IMR-90 (cell line): Measurements from ENCODE around the gene UBE2G1. TPM values are rescaled to one million over a fixed set of nuclear protein-coding genes. Genes with fewer than 3 reads are reported as not detected.

Experiments used
- ATAC-seq: fragments of 200-7000 bp; cut with Tn5 transposase; 2 replicates; pipeline ENCODE4 v1.9.1; 2020; ENCODE audit warnings: low read depth, mild to moderate bottlenecking, moderate library complexity
- BruUV-seq: library from RNA; stranded (reverse); fragments of 400-500 nt; replicated peaks from 2 replicates; lab custom pipeline; 2021; lab: Mats Ljungman, UMichigan
- CTCF ChIA-PET: fragments of 300-600 bp; formaldehyde crosslinking; extraction: SDS; loops from one replicate; lab custom pipeline; 2021; ENCODE audit warnings: antibody characterized with exemption; lab: Yijun Ruan, JAX
- POLR2A ChIA-PET: fragments of 300-600 bp; sonication (Branson Sonifier 250); formaldehyde crosslinking; loops from one replicate; lab custom pipeline; 2022; ENCODE audit warnings: antibody characterized with exemption; ENCODE audit not compliant: unreplicated experiment; lab: Charles Lee
- DNase-seq: peaks from one replicate; pipeline ENCODE4 v3.0.0; 2013
- H2AFZ ChIP-seq: replicated peaks from 2 replicates; pipeline ENCODE3; 2013; ENCODE audit warnings: low read length, mild to moderate bottlenecking; ENCODE audit not compliant: poor library complexity
- H2AK5ac ChIP-seq: 2 replicates; pipeline ENCODE4 v1.6.1; 2013; ENCODE audit warnings: low read depth, low read length, inconsistent platforms
- H2AK9ac ChIP-seq: replicated peaks from 2 replicates; pipeline ENCODE3; 2013; ENCODE audit warnings: mild to moderate bottlenecking, low read depth, low read length, moderate library complexity; ENCODE audit not compliant: poor library complexity
- H2BK120ac ChIP-seq: 2 replicates; pipeline ENCODE4 v1.6.1; 2013; ENCODE audit warnings: low read depth, low read length, inconsistent platforms
- H2BK15ac ChIP-seq: 3 replicates; pipeline ENCODE4 v1.6.1; 2013; ENCODE audit warnings: low read depth, low read length, inconsistent platforms
- H2BK20ac ChIP-seq: 2 replicates; pipeline ENCODE4 v1.6.1; 2013; ENCODE audit warnings: low read depth, mild to moderate bottlenecking, inconsistent platforms, low read length, moderate library complexity
- H2BK5ac ChIP-seq: 2 replicates; pipeline ENCODE4 v1.6.1; 2013; ENCODE audit warnings: mild to moderate bottlenecking, low read depth, low read length, inconsistent platforms; ENCODE audit not compliant: poor library complexity, severe bottlenecking
- H3K14ac ChIP-seq: replicated peaks from 2 replicates; pipeline ENCODE4 v1.6.1; 2013; ENCODE audit warnings: low read depth, low read length, inconsistent platforms
- H3K18ac ChIP-seq: 2 replicates; pipeline ENCODE4 v1.6.1; 2013; ENCODE audit warnings: low read depth, low read length, control low read depth
- H3K23ac ChIP-seq: 2 replicates; pipeline ENCODE4 v1.6.1; 2013; ENCODE audit warnings: low read depth, low read length, inconsistent platforms
- H3K27ac ChIP-seq: 2 replicates; pipeline ENCODE4 v1.5.1; 2013; ENCODE audit warnings: mild to moderate bottlenecking, control low read depth, low read length; ENCODE audit not compliant: insufficient read depth
- H3K27me3 ChIP-seq: 2 replicates; pipeline ENCODE4 v1.6.1; 2013; ENCODE audit warnings: low read length; ENCODE audit not compliant: control insufficient read depth, insufficient read depth
- H3K36me3 ChIP-seq: 2 replicates; pipeline ENCODE4 v1.6.1; 2013; ENCODE audit warnings: low read length, mixed read lengths; ENCODE audit not compliant: control insufficient read depth, insufficient read depth
- H3K4ac ChIP-seq: 2 replicates; pipeline ENCODE4 v1.6.1; 2013; ENCODE audit warnings: low read depth, low read length, inconsistent platforms
- H3K4me1 ChIP-seq: 2 replicates; pipeline ENCODE4 v1.6.1; 2013; ENCODE audit warnings: low read length, mixed read lengths; ENCODE audit not compliant: control insufficient read depth, insufficient read depth
- H3K4me2 ChIP-seq: 2 replicates; pipeline ENCODE4 v1.6.1; 2013; ENCODE audit warnings: low read depth, mild to moderate bottlenecking, control low read depth, low read length, moderate library complexity
- H3K4me3 ChIP-seq: 2 replicates; pipeline ENCODE4 v1.5.1; 2013; ENCODE audit warnings: low read depth, mild to moderate bottlenecking, control low read depth, low read length, moderate library complexity; ENCODE audit not compliant: insufficient read depth
- H3K56ac ChIP-seq: 2 replicates; pipeline ENCODE4 v1.6.1; 2013; ENCODE audit warnings: low read length, inconsistent platforms; ENCODE audit not compliant: insufficient read depth; ENCODE audit errors: extremely low read depth
- H3K79me1 ChIP-seq, 2 experiments: 2 replicates each; pipeline ENCODE4 v1.6.1; 2013; ENCODE audit warnings: low read length in 2 of 2, inconsistent platforms in 1 of 2, low read depth in 1 of 2
- H3K9ac ChIP-seq: 2 replicates; pipeline ENCODE4 v1.6.1; 2013; ENCODE audit warnings: low read depth, low read length, control low read depth
- H3K9me1 ChIP-seq: 2 replicates; pipeline ENCODE4 v1.6.1; 2013; ENCODE audit warnings: low read length, inconsistent platforms; ENCODE audit not compliant: insufficient read depth
- H3K9me3 ChIP-seq: 2 replicates; pipeline ENCODE4 v1.6.1; 2013; ENCODE audit warnings: low read length; ENCODE audit not compliant: control insufficient read depth, insufficient read depth
- H4K20me1 ChIP-seq: 2 replicates; pipeline ENCODE4 v1.6.1; 2013; ENCODE audit warnings: low read length, inconsistent platforms; ENCODE audit not compliant: insufficient read depth
- H4K5ac ChIP-seq: 2 replicates; pipeline ENCODE4 v1.6.1; 2013; ENCODE audit warnings: mild to moderate bottlenecking, low read depth, low read length, control low read depth
- H4K8ac ChIP-seq, 2 experiments: 2 replicates each; pipeline ENCODE4 v1.6.1; 2013; ENCODE audit warnings: low read depth in 2 of 2, low read length in 2 of 2, control low read depth in 1 of 2, inconsistent platforms in 1 of 2
- H4K91ac ChIP-seq: 2 replicates; pipeline ENCODE4 v1.6.1; 2013; ENCODE audit warnings: low read depth, low read length, inconsistent platforms; ENCODE audit not compliant: insufficient read depth
- BHLHE40 ChIP-seq: fragments of 150-350 bp; IDR thresholded peaks from 2 replicates; pipeline ENCODE4 v1.6.1; 2016; ENCODE audit warnings: mild to moderate bottlenecking, low read depth, low read length
- CEBPB ChIP-seq: IDR thresholded peaks from 2 replicates; pipeline ENCODE4 v1.6.1; 2012; ENCODE audit warnings: low read depth, low read length, improper control_type of control experiment
- CHD1 ChIP-seq: IDR thresholded peaks from 2 replicates; pipeline ENCODE4 v1.6.1; 2012; ENCODE audit warnings: low read depth, low read length, improper control_type of control experiment
- FOS ChIP-seq: fragments of 150-350 bp; IDR thresholded peaks from 2 replicates; pipeline ENCODE4 v1.6.1; 2016; ENCODE audit warnings: low read depth, low read length
- MAFK ChIP-seq: IDR thresholded peaks from 2 replicates; pipeline ENCODE4 v1.6.1; 2012; ENCODE audit warnings: low read depth, low read length, improper control_type of control experiment
- MAZ ChIP-seq: IDR thresholded peaks from 2 replicates; pipeline ENCODE4 v1.6.1; 2012; ENCODE audit warnings: low read depth, mild to moderate bottlenecking, low read length, improper control_type of control experiment, moderate library complexity, borderline replicate concordance
- MXI1 ChIP-seq: IDR thresholded peaks from 2 replicates; pipeline ENCODE4 v1.6.1; 2012; ENCODE audit warnings: low read depth, mild to moderate bottlenecking, low read length, moderate library complexity, borderline replicate concordance
- NFE2L2 ChIP-seq: fragments of 150-350 bp; IDR thresholded peaks from 2 replicates; pipeline ENCODE4 v1.6.1; 2016; ENCODE audit warnings: low read depth, mild to moderate bottlenecking, low read length
- POLR2A ChIP-seq: IDR thresholded peaks from 2 replicates; pipeline ENCODE4 v1.6.1; 2012; ENCODE audit warnings: mild to moderate bottlenecking, low read depth, low read length
- RAD21 ChIP-seq: IDR thresholded peaks from 2 replicates; pipeline ENCODE4 v1.6.1; 2012; ENCODE audit warnings: low read length, improper control_type of control experiment
- RCOR1 ChIP-seq: IDR thresholded peaks from 2 replicates; pipeline ENCODE4 v1.6.1; 2012; ENCODE audit warnings: mild to moderate bottlenecking, low read length, improper control_type of control experiment; ENCODE audit not compliant: insufficient replicate concordance
- SMC3 ChIP-seq: fragments of 150-350 bp; IDR thresholded peaks from 2 replicates; pipeline ENCODE4 v1.6.1; 2016; ENCODE audit warnings: low read depth, mild to moderate bottlenecking, antibody characterized with exemption, low read length, moderate library complexity
- USF2 ChIP-seq: fragments of 150-350 bp; IDR thresholded peaks from 2 replicates; pipeline ENCODE4 v1.6.1; 2017; ENCODE audit warnings: mild to moderate bottlenecking, antibody characterized with exemption, low read length, low read depth
- WGBS, 2 experiments: methylation state at CpG; one replicate each; pipeline versions ENCODE4 v1.1.5 to v1.1.7; 2013; ENCODE audit warnings: missing lambda C conversion rate in 2 of 2; ENCODE audit not compliant: insufficient read length in 1 of 2; ENCODE audit errors: extremely low coverage in 2 of 2; 5-methylcytosine and 5-hydroxymethylcytosine counted together
- dilution Hi-C: fragments of 300-500 bp; cut with HindIII; formaldehyde crosslinking; loops from one replicate; pipeline ENCODE4 v1.14.3; 2018; ENCODE audit warnings: low sequenced_read_pairs; ENCODE audit not compliant: unreplicated experiment
- in situ Hi-C: fragments of 300-500 bp; cut with MboI; formaldehyde crosslinking; loops from 3 replicates; pipeline ENCODE4 v1.14.3; 2019; ENCODE audit warnings: low sequenced_read_pairs, inconsistent platforms, mixed read lengths
- intact Hi-C: fragments of 100-400 bp; cut with micrococcal nuclease; formaldehyde crosslinking; loops from 2 replicates; pipeline ENCODE4 v1.10.0; 2022
- polyA plus RNA-seq, 3 experiments: library from polyadenylated mRNA; depleted of rRNA; stranded (reverse); fragments of >200 nt; gene quantifications; 2 replicates each; pipeline ENCODE4 v1.2.3, GENCODE V29; 2012; ENCODE audit warnings: low replicate concordance in 1 of 3
- total RNA-seq: library from RNA; depleted of rRNA; stranded (reverse); fragments of >200 nt; gene quantifications from 2 replicates; pipeline ENCODE4 v1.2.3, GENCODE V29; 2012
- TF ChIP-seq, protein P1 (sequence below): fragments of 150-350 bp; IDR thresholded peaks from 2 replicates; pipeline ENCODE4 v1.6.1; 2016; ENCODE audit warnings: low read depth, mild to moderate bottlenecking, low read length, moderate library complexity, borderline replicate concordance

The UBE2G1 gene
- total and polyA plus RNA-seq, 2 of the 4 experiments (the other 2 are of a cell fraction), result 26.3 to 26.6 TPM

DNA sequence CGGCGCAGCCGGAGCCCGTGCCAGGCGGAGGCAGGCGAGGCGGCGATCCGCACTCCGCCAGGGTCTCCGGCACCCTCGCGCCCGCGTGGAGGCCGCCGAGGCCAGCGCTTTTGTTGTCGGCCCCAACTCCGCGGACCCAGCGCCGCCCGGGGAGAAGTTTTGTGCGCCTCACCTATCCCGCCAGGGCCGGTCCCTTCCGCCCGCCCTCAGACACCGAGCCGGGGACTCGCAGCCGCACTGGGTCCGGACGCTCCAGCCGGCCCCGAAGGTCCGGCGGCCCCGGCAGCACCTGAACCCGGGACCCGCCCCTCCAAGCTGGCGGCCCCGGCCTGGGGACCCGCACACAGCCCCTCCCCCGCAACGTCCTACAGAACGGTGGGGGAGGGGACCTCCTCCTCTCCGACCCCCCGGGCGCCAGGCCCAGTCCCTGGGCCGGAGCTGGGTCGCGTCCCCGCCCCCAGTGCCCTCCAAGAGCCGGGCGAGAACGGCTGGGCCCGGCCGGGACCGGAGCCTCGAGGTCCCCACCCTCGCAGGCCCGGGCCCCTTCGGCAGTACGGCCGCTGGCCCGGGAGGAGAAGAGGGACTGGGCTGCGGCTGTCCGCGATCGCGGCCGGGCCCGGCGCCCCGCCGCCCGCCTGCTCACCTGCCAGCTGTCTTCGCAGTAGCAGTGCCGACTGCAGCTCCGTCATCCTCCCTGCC lies 698 bp downstream of the UBE2G1 start:
- dilution Hi-C loops, result no loop called here
- no TSS peak for BruUV-seq
- TF ChIP-seq SMC3, result no peak
- TF ChIP-seq BHLHE40, result no peak; the same call in 1 of the 2 replicates
- no peak for TF ChIP-seq MAFK
- TF ChIP-seq MXI1, result no peak
- TF ChIP-seq, protein P1, sequence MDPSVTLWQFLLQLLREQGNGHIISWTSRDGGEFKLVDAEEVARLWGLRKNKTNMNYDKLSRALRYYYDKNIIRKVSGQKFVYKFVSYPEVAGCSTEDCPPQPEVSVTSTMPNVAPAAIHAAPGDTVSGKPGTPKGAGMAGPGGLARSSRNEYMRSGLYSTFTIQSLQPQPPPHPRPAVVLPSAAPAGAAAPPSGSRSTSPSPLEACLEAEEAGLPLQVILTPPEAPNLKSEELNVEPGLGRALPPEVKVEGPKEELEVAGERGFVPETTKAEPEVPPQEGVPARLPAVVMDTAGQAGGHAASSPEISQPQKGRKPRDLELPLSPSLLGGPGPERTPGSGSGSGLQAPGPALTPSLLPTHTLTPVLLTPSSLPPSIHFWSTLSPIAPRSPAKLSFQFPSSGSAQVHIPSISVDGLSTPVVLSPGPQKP, result no peak
- TF ChIP-seq RCOR1, result no peak
- TF ChIP-seq CHD1, result no peak
- TF ChIP-seq USF2, result no peak
- TF ChIP-seq CEBPB, result no peak
- no peak for TF ChIP-seq POLR2A
- TF ChIP-seq RAD21, result no peak
- TF ChIP-seq NFE2L2, result no peak
- TF ChIP-seq FOS, result no peak
- no peak; the same call in 1 of the 2 replicates for TF ChIP-seq MAZ

More for the DNA sequence above, 698 bp downstream of the UBE2G1 start:
- peak overlapping the region; percentile 56; the same call in 1 of the 2 replicates for H3K23ac ChIP-seq
- peak; percentile 16 for ATAC-seq
- H2BK5ac ChIP-seq, result peak overlapping the region; percentile 44
- peak overlapping the region; percentile 71 for H3K4me3 ChIP-seq
- peak overlapping the region; percentile 33 for H4K91ac ChIP-seq
- no peak overlapping the region for H2BK120ac ChIP-seq
- peaks cover 4% of the 10 kb centered on the region; the same call in 1 of the 2 replicates for H3K4me1 ChIP-seq
- H4K5ac ChIP-seq, result no peak overlapping the region
- no peaks in the 10 kb centered on the region for H3K27me3 ChIP-seq
- H2AFZ ChIP-seq, result peak overlapping the region; percentile 88
- H3K9me1 ChIP-seq, result peaks cover 3% of the 10 kb centered on the region; the same call in 1 of the 2 replicates
- no peak overlapping the region; the same call in 1 of the 2 replicates for H3K18ac ChIP-seq
- no peak overlapping the region for H2BK15ac ChIP-seq
- H4K8ac ChIP-seq, result peak overlapping the region in 1 of 2 experiments; percentile 53; a peak in 1 of 4 replicates
- peak overlapping the region; percentile 99 for H2AK9ac ChIP-seq
- DNase-seq, result no peak
- intact Hi-C loops, result loop anchor here (1.0 to 5.0 kb wide), 2 partner anchors 133 to 150 kb away; no protein-coding TSS in a partner anchor
- H3K27ac ChIP-seq, result peak overlapping the region; percentile 65
- peak overlapping the region; percentile 59 for H3K9ac ChIP-seq
- ChIA-PET POLR2A (no interaction called here), CTCF (interaction anchor here (0.8 kb wide), 1 partner anchor 150 kb away, joined by 3 read pairs; no protein-coding TSS in a partner anchor)
- H3K14ac ChIP-seq, result peak overlapping the region; percentile 57
- H4K20me1 ChIP-seq, result peaks cover 37% of the 10 kb centered on the region
- H3K4me2 ChIP-seq, result no peak overlapping the region
- peaks cover 0 to 20% of the 10 kb centered on the region in 2 experiments; a peak in 2 of 4 replicates for H3K79me1 ChIP-seq
- 0 out of 2 replicates have a peak, but pooled peaks cover 1% of the 10 kb centered on the region for H3K36me3 ChIP-seq
- H3K56ac ChIP-seq, result 0 out of 2 replicates have a peak overlapping the region, but pooled peaks have one; percentile 4
- H3K9me3 ChIP-seq, result no peaks in the 10 kb centered on the region
- peak overlapping the region; percentile 33; the same call in 1 of the 2 replicates for H2AK5ac ChIP-seq
- peak overlapping the region; percentile 51; the same call in 1 of the 2 replicates for H3K4ac ChIP-seq
- 0% methylated on average over 43 of the region's 82 CpGs; no CpG with 5 or more reads in 1 of the 2 experiments for WGBS, 2 experiments
- H2BK20ac ChIP-seq, result no peak overlapping the region
- in situ Hi-C loops, result no loop called here
